Lung microvascular endothelial cell (primary cell): ENCODE results near the gene LZTFL1. TPM values are rescaled to one million over a fixed set of nuclear protein-coding genes. Genes with fewer than 3 reads are reported as not detected.
A peak's percentile ranks its signal among the peaks of the same experiment; 100 is the strongest.
"Not testable (repeated sequence)": the region's sequence is repeated elsewhere in the genome, so short reads cannot be mapped to it uniquely, and the experiment has no call there.

Experiments used
- DNase-seq, 2 donors: peaks; one replicate each; pipeline versions ENCODE4 v3.0.0 to v3.0.0-alpha.2; 2010; ENCODE audit warnings: low read depth in 2 of 2
- total RNA-seq: library from RNA; depleted of rRNA; stranded (reverse); fragments of >200 nt; gene quantifications from 2 replicates; pipeline ENCODE4 v1.2.1, GENCODE V29; 2014

The LZTFL1 gene
- total RNA-seq, 1 donor from 2014 or later: 5.8 TPM

GRCh38 chr3:45865563-45865962, 23.6 kb upstream of the LZTFL1 start:
- no peak for DNase-seq

GRCh38 chr3:45864760-45865519, 23.0 kb upstream of the LZTFL1 start:
- no peak for DNase-seq

- no peak for DNase-seq
Observed at GRCh38 chr3:45861043-45861719, 19.3 kb upstream of the LZTFL1 start.

- DNase-seq: no peak
Observed at GRCh38 chr3:45860481-45860880, 18.6 kb upstream of the LZTFL1 start.

GRCh38 chr3:45858809-45859543, 17.1 kb upstream of the LZTFL1 start:
- DNase-seq: no peak

- DNase-seq: not testable (repeated sequence)
Observed at GRCh38 chr3:45857024-45857423, 15.1 kb upstream of the LZTFL1 start.

- not testable (repeated sequence) for DNase-seq
Observed at GRCh38 chr3:45856323-45856722, 14.4 kb upstream of the LZTFL1 start.

GRCh38 chr3:45852828-45853227, 10.9 kb upstream of the LZTFL1 start:
- no peak for DNase-seq

GRCh38 chr3:45848392-45848791, 6.5 kb upstream of the LZTFL1 start:
- no peak for DNase-seq

GRCh38 chr3:45844616-45845015, 2.7 kb upstream of the LZTFL1 start:
- no peak for DNase-seq

- DNase-seq: no peak
Observed at GRCh38 chr3:45842851-45843625, 1.1 kb upstream of the LZTFL1 start.

GRCh38 chr3:45841420-45841756, 531 bp downstream of the LZTFL1 start:
- peak; percentile 43 to 49 for DNase-seq

- DNase-seq: no peak
Observed at GRCh38 chr3:45838466-45838865, 3.5 kb downstream of the LZTFL1 start.

GRCh38 chr3:45832699-45833098, 9.2 kb downstream of the LZTFL1 start:
- peak; percentile 31 to 44 for DNase-seq

- DNase-seq: no peak
Observed at GRCh38 chr3:45830121-45830520, 11.8 kb downstream of the LZTFL1 start.

GRCh38 chr3:45826908-45827307, 15.0 kb downstream of the LZTFL1 start:
- peak; percentile 17 to 44 for DNase-seq

- no peak for DNase-seq
Observed at GRCh38 chr3:45826321-45826720, 15.6 kb downstream of the LZTFL1 start.

- DNase-seq: no peak
Observed at GRCh38 chr3:45821127-45821526, 20.8 kb downstream of the LZTFL1 start.

GRCh38 chr3:45819543-45819942, 22.4 kb downstream of the LZTFL1 start:
- no peak for DNase-seq

GRCh38 chr3:45817831-45818522, 23.9 kb downstream of the LZTFL1 start:
- DNase-seq: peak in 1 of 2 donors; percentile 93

GRCh38 chr3:45816544-45816943, 25.4 kb downstream of the LZTFL1 start:
- peak in 1 of 2 donors; percentile 6 for DNase-seq
